Measurements from ENCODE around the gene RXRA. TPM values are rescaled to one million over a fixed set of nuclear protein-coding genes. Genes with fewer than 3 reads are reported as not detected.

Gene RXRA
- total RNA-seq, 2 donors from 2014 or later, result 45.4 to 58.1 TPM

- TF ChIP-seq, protein P1, sequence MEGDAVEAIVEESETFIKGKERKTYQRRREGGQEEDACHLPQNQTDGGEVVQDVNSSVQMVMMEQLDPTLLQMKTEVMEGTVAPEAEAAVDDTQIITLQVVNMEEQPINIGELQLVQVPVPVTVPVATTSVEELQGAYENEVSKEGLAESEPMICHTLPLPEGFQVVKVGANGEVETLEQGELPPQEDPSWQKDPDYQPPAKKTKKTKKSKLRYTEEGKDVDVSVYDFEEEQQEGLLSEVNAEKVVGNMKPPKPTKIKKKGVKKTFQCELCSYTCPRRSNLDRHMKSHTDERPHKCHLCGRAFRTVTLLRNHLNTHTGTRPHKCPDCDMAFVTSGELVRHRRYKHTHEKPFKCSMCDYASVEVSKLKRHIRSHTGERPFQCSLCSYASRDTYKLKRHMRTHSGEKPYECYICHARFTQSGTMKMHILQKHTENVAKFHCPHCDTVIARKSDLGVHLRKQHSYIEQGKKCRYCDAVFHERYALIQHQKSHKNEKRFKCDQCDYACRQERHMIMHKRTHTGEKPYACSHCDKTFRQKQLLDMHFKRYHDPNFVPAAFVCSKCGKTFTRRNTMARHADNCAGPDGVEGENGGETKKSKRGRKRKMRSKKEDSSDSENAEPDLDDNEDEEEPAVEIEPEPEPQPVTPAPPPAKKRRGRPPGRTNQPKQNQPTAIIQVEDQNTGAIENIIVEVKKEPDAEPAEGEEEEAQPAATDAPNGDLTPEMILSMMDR (IDR thresholded peaks at IDR 0.05), result no peak
- no peak for ATAC-seq (ENCODE audit: insufficient number of reproducible peaks, low FRiP score, low read depth)
Measured at GRCh38 chr9:134438195-134438788, 112.0 kb downstream of the RXRA start.

DNA sequence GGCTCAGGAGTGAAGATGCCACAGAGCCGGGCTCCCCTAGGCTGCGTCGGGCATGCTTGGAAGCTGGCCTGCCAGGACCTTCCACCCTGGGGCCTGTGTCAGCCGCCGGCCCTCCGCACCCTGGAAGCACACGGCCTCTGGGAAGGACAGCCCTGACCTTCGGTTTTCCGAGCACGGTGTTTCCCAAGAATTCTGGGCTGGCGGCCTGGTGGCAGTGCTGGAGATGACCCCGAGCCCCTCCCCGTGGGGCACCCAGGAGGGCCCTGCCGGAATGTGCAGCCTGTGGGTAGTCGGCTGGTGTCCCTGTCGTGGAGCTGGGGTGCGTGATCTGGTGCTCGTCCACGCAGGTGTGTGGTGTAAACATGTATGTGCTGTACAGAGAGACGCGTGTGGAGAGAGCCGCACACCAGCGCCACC is 113.1 kb downstream of the RXRA start:
- no peaks in the 10 kb centered on the region for H3K27me3 ChIP-seq (replicated peaks; ENCODE audit: insufficient read depth)
- ATAC-seq (ENCODE audit: insufficient number of reproducible peaks, low FRiP score, low read depth) (no peak), DNase-seq (ENCODE audit: low spot score) (no peak)
- H3K4me1 ChIP-seq (ENCODE audit: control insufficient read depth in 1 of 2, low read depth in 2 of 2), result peaks cover 21 to 35% of the 10 kb centered on the region in 2 donors
- no peaks in the 10 kb centered on the region for H3K9me3 ChIP-seq
- no peak overlapping the region for H3K27ac ChIP-seq
- no peak overlapping the region for H3K4me3 ChIP-seq
- peaks cover 13% of the 10 kb centered on the region for H3K36me3 ChIP-seq
- TF ChIP-seq, protein P1 (IDR thresholded peaks at IDR 0.05), result no peak

More at GRCh38 chr9:134438195-134438788, 112.0 kb downstream of the RXRA start:
- DNase-seq (ENCODE audit: low spot score), result no peak
- no peaks in the 10 kb centered on the region for H3K9me3 ChIP-seq
- no peak overlapping the region for H3K4me3 ChIP-seq
- H3K27ac ChIP-seq, result no peak overlapping the region
- peaks cover 21 to 40% of the 10 kb centered on the region in 2 donors for H3K4me1 ChIP-seq (ENCODE audit: control insufficient read depth in 1 of 2, low read depth in 2 of 2)
- no peaks in the 10 kb centered on the region for H3K27me3 ChIP-seq (replicated peaks; ENCODE audit: insufficient read depth)
- H3K36me3 ChIP-seq, result peaks cover 13% of the 10 kb centered on the region

GRCh38 chr9:134440636-134441226 is 114.5 kb downstream of the RXRA start:
- Histone ChIP-seq H3K9me3 (no peaks in the 10 kb centered on the region), H3K4me1 (ENCODE audit: control insufficient read depth in 1 of 2, low read depth in 2 of 2) (peaks cover 14 to 25% of the 10 kb centered on the region in 2 donors), H3K36me3 (peaks cover 13% of the 10 kb centered on the region), H3K27ac (no peak overlapping the region), H3K4me3 (no peak overlapping the region), H3K27me3 (replicated peaks; ENCODE audit: insufficient read depth) (no peaks in the 10 kb centered on the region)
- DNase-seq (ENCODE audit: low spot score), result no peak
- TF ChIP-seq, protein P1 (IDR thresholded peaks at IDR 0.05), result no peak
- ATAC-seq (ENCODE audit: insufficient number of reproducible peaks, low FRiP score, low read depth), result no peak

DNA sequence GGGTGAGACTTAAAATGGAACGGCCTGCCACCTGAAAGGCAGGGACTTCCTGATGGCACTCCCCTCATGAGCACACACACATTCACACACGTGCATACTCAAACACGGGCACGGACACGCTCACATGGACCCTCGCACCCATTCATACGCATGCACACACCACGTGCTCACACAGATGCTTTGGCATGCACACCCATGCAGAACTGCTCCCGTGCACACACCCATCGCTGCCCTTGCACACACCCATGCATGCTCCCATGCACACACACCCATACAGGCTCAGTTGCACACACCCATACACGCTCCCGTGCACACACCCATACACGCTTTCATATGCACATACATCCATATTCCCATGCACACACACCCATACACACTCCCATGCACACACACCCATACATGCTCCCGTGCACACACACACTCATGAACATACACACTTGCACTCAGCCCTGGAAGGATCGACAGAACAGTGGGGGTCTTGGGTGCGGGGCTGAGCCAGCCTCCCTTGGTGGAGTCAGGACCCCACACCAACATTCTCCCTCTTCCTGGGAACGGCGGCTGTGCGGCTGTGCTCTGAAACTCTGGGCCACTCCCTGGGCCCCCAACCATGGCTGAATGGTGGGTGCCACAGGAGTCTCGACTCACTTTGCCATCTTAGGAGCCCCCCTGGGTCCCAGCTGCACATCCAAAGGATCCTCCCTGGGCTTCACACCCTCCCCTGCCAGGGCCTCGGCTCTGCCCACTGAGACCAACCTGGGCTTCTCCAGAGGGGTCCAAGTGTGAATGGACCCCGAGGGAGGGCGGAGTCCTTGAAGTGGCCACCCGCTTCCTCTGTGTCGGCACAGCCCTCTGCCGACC is 115.2 kb downstream of the RXRA start:
- Histone ChIP-seq H3K27ac (no peak overlapping the region), H3K4me1 (ENCODE audit: control insufficient read depth in 1 of 2, low read depth in 2 of 2) (peaks cover 11 to 19% of the 10 kb centered on the region in 2 donors), H3K27me3 (replicated peaks; ENCODE audit: insufficient read depth) (no peaks in the 10 kb centered on the region), H3K4me3 (no peak overlapping the region), H3K36me3 (peaks cover 10% of the 10 kb centered on the region), H3K9me3 (no peaks in the 10 kb centered on the region)
- no peak for ATAC-seq (ENCODE audit: insufficient number of reproducible peaks, low FRiP score, low read depth)
- DNase-seq (ENCODE audit: low spot score), result no peak
- TF ChIP-seq, protein P1 (IDR thresholded peaks at IDR 0.05), result no peak

DNA sequence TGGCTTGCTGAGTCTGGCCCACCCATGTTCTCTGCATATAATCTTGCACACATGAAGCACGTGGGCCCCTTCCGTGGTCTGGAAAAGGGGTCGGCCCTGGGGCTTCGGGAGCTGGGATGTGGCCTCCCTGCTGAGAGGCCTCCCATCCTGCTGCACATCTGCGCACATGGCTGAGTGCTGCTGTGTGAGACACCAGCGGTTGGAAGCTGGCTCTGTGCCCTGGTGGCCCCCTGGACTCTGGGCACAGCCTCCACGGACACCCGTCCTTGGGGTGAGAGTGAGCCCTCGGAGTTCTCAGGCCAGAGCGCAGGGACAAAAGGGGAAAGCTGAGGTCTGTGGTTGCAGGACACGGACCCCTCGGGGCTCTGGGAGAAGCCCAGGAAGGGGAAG is 115.8 kb downstream of the RXRA start:
- Histone ChIP-seq H3K4me3 (no peak overlapping the region), H3K27me3 (replicated peaks; ENCODE audit: insufficient read depth) (no peaks in the 10 kb centered on the region), H3K4me1 (ENCODE audit: control insufficient read depth in 1 of 2, low read depth in 2 of 2) (peaks cover 11 to 19% of the 10 kb centered on the region in 2 donors), H3K9me3 (no peaks in the 10 kb centered on the region), H3K27ac (no peak overlapping the region), H3K36me3 (peaks cover 4% of the 10 kb centered on the region)
- DNase-seq (ENCODE audit: low spot score), result no peak
- ATAC-seq (ENCODE audit: insufficient number of reproducible peaks, low FRiP score, low read depth), result no peak
- TF ChIP-seq, protein P1 (IDR thresholded peaks at IDR 0.05), result no peak

Measured in thoracic aorta (tissue), 2 donors.